ENCODE data around the gene LSS. TPM values are rescaled to one million over a fixed set of nuclear protein-coding genes. Genes with fewer than 3 reads are reported as not detected.

The LSS gene
- total RNA-seq, 1 experiment from 2014 or later, result 85.5 TPM

- DNase-seq (ENCODE audit: low read depth), result no peak
Measured at GRCh38 chr21:46154955-46155513, 73.5 kb downstream of the LSS start.

- no peak for DNase-seq (ENCODE audit: low read depth)
Measured at GRCh38 chr21:46154155-46154954, 74.2 kb downstream of the LSS start.

- DNase-seq (ENCODE audit: low read depth), result peak; percentile 15
Measured at GRCh38 chr21:46153247-46154154, 75.1 kb downstream of the LSS start.

DNA sequence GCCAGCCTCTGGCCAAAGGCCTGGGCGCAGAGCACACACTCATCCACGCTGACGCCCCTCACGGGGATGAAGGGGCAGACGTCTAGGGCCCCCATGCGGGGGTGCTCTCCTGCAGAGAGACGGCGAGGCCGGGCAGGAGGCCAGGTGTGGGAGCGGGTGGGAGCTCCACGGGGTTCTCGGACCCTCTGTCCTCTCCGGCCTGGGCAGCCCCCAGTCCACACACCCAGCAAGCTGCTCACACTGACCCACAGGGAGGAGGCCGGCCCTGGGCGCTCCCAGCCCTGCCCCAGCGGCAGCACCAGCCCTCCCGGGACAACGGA lies 75.7 kb downstream of the LSS start:
- DNase-seq (ENCODE audit: low read depth), result no peak

DNA sequence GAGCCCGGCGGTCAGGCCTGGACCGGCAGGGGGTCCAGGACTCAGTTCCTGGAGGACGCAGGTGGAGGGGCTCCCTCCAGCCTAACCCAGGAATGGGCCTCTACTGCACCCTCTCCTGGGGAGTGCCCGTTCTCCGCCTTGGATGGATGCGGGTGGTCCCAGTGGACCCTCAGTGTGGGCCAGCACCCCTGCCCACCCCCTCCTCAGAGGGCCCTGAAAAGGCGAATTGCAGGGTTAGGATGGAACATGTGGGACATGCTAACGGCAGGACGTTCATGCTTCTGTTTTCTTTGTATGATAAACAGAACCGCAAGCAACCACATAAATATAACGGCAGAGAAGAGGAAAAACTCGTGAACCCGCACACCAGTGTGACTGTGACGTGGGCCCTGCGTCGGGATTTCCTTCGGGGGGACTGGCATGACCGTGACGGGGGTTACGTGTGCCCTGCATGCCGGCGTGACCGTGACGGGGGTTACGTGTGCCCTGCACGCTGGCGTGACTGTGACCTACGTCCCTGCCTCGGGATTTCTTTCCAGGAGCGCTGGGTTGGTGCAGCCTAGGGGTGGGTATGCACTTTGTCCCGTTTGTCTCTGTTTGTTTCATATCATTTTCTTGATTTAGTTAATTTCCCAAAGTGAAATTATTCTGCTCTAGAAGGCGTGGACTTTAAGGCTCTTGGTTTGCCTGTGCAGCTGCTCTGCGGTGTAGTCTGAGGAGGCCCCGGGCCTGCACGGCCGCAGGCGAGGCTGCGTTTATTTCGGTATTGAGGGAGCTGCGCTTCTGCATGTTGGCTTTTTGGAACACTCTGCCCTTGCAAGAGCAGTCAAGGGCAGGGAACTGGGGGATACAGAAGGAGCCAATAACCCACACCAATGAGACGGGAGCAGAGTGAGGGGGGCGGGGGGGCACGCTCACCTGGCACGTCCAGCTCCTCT lies 76.3 kb downstream of the LSS start:
- no peak for DNase-seq (ENCODE audit: low read depth)

- DNase-seq (ENCODE audit: low read depth), result no peak
Measured at GRCh38 chr21:46151261-46151988, 77.1 kb downstream of the LSS start.

GRCh38 chr21:46150491-46151121 lies 78.0 kb downstream of the LSS start:
- DNase-seq (ENCODE audit: low read depth), result no peak

- no peak for DNase-seq (ENCODE audit: low read depth)
Measured at GRCh38 chr21:46150073-46150472, 78.5 kb downstream of the LSS start.

GRCh38 chr21:46149205-46149901 lies 79.2 kb downstream of the LSS start:
- DNase-seq (ENCODE audit: low read depth), result no peak

DNA sequence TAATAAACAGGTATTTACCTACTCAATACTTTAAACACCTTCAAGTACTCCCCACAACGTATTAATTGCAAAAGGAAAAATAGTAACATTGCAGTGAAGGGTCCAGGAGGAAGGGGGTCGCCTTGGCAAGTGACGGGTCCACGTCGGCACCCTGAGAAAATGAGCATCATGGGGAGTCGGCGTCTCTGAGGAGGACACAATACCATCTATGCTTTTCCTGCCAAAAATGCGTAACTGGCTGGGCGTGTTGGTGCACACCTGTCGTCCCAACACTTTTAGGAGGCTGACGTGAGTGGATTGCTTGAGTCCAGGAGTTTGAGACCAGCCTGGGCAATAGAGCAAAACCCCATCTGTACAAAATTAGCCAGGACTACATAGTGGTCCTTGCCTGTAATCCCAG lies 80.5 kb downstream of the LSS start:
- no peak for DNase-seq (ENCODE audit: low read depth)

DNA sequence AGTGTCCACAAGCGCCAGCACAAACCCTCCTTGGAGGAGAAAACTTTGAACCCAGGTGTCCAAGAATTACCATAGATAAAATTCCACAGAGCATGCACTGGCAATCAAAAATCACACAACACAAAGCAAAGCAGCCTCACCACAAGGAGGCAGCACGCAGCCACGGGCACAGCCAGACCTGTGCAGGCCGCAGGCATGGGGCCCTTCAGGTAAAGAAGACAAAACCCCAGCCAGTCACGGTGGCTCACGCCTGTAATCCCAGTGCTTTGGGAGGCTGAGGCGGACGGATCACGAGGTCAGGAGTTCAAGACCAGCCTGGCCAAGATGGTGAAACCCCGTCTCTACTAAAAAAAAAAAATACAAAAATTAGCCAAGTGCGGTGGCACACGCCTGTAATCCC lies 81.1 kb downstream of the LSS start:
- peak; percentile 51 for DNase-seq (ENCODE audit: low read depth)

DNA sequence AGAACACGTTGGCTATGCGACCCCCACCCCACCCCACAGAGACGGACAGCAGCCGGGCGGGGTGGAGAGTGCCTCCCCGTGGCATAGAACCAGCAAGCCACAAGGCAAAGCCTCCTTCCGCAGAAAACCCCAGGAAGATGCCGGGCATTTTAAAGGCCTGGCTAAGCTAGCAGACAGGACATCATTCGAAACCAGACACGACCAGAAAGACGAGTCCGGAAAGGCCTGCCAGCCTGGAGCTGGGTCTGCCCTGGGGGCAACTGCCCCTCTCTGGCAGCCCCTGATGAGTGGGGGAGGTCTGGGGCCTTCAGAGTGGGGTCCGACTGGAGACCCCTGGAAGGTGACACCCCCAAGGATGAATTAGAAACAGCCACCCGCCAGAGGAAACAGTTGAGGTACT lies 81.7 kb downstream of the LSS start:
- no peak for DNase-seq (ENCODE audit: low read depth)

DNA sequence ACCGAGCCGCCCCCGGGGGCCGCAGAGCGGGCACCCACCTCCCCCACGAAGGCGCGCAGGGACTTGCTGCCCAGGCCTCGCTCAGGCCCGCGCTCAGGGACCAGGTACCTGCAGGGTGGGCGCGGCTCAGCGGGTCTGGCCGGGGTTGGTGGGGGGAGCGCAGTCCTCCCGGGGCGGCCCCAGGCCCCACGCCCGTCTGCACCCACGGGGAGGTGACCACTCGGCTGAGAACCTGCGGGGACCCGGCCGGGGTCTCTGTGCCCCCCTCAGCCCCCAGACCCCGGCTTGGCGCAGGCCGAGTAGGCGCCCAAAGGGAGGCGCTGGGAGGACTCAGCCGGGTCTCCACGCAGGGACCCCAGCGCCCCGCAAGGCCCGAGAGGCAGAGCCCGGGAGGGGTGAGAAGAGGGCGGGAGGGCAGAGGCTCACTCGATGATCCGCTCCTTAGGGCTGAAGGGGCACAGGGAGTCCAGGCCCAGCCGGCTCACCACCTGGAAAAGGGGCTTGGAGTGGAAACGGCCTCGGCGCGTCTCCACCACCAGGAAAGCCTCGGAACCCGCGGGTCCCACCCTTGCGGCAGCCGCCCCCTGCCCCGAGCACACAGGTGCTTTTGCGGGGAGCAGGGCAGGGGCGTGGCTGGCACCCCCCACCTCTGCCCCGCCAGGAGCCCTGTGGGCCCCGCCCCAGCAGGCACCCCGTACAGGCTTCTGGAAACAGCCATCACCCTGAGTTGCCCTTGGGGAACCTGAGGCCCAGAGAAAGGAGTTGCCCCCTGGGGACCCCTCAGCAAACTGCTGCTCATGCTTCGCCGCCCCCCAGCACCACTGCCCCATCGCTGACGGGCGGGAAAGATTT lies 82.5 kb downstream of the LSS start:
- DNase-seq (ENCODE audit: low read depth), result no peak

- no peak for DNase-seq (ENCODE audit: low read depth)
Measured at GRCh38 chr21:46145159-46145839, 83.3 kb downstream of the LSS start.

- DNase-seq (ENCODE audit: low read depth), result no peak
Measured at GRCh38 chr21:46144464-46145070, 84.0 kb downstream of the LSS start.

GRCh38 chr21:46142582-46143473 lies 85.7 kb downstream of the LSS start:
- no peak for DNase-seq (ENCODE audit: low read depth)

All from HT1080 (cell line).